GM12865 (cell line): ENCODE data around the gene RXRA.

Experiments
- DNase-seq: peaks from one replicate; pipeline ENCODE4 v3.0.0; 2010; ENCODE audit warnings: low read depth
- H3K4me3 ChIP-seq: 2 replicates; pipeline ENCODE4 v1.5.1; 2011; ENCODE audit warnings: mild to moderate bottlenecking, low read depth, low read length, control low read depth
- CTCF ChIP-seq: IDR thresholded peaks from 2 replicates; pipeline ENCODE4 v1.5.1; 2011; ENCODE audit warnings: low read length, control low read depth, low read depth, inconsistent platforms; ENCODE audit not compliant: insufficient read depth; ENCODE audit errors: missing control alignments

Gene RXRA

GRCh38 chr9:134313470-134313869, 12.8 kb upstream of the RXRA start:
- H3K4me3 ChIP-seq, result no peak overlapping the region
- TF ChIP-seq CTCF, result no peak
- no peak for DNase-seq

GRCh38 chr9:134314039-134314949, 12.0 kb upstream of the RXRA start:
- H3K4me3 ChIP-seq, result no peak overlapping the region
- DNase-seq, result no peak
- no peak for TF ChIP-seq CTCF

- TF ChIP-seq CTCF, result no peak
- DNase-seq, result no peak
Measured at GRCh38 chr9:134314950-134315715, 11.1 kb upstream of the RXRA start.

GRCh38 chr9:134315716-134316448, 10.4 kb upstream of the RXRA start:
- DNase-seq, result no peak
- no peak overlapping the region for H3K4me3 ChIP-seq
- TF ChIP-seq CTCF, result no peak

More at GRCh38 chr9:134314950-134315715, 11.1 kb upstream of the RXRA start:
- no peak overlapping the region for H3K4me3 ChIP-seq

GRCh38 chr9:134316449-134317160, 9.7 kb upstream of the RXRA start:
- no peak for TF ChIP-seq CTCF
- peak; percentile 12 for DNase-seq
- H3K4me3 ChIP-seq, result no peak overlapping the region

- H3K4me3 ChIP-seq, result no peak overlapping the region
- no peak for DNase-seq
- TF ChIP-seq CTCF, result no peak
Measured at GRCh38 chr9:134317400-134317789, 8.9 kb upstream of the RXRA start.
